HG03342 (cell line): ENCODE measurements around the gene CSNK2A2.

ENCODE experiments used
- ATAC-seq: cut with Tn5 transposase; IDR thresholded peaks from one replicate; pipeline ENCODE4 v1.9.1; 2021; ENCODE audit warnings: mild to moderate bottlenecking, moderate library complexity; ENCODE audit not compliant: unreplicated experiment

Gene CSNK2A2

GRCh38 chr16:58114827-58115825 lies 82.8 kb downstream of the CSNK2A2 start:
- ATAC-seq, result no peak

GRCh38 chr16:58111302-58111627 lies 86.6 kb downstream of the CSNK2A2 start:
- ATAC-seq, result no peak

DNA sequence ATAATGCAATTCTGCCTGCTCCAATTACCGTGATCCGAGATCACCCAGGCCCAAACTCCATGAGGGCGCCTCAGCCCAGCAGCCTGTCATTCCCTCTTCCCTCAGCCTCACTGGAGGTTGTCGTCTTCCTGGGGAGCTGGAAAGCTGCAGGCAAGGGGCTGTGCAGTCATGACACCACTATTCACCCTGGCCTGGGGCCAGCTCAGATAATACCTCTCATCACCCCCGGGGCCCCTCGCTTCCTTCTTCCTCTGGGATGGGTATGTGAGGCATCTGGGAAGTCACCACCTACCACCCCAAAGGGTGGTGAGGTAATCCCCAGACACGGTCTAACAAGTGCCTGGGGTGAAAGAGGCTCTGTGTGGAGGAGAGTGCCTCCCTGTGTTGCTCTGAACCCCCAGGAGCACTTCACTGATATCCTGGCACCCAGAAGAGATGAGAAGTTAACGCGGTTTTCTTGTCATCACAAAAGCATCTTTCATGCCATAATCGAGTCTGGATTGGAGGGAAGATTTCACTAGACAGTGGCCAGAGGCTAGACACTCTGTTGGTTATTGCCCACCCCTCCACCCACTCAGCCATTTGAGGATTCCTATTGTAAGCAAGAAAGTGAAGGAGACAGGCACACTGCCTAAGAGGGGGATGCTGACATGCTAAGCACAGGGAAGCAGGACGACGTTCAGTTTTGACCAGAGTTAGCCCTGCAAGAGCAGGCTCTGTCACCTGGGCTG lies 87.2 kb downstream of the CSNK2A2 start:
- ATAC-seq, result no peak

GRCh38 chr16:58109881-58110280 lies 88.0 kb downstream of the CSNK2A2 start:
- no peak for ATAC-seq

GRCh38 chr16:58109330-58109729 lies 88.6 kb downstream of the CSNK2A2 start:
- ATAC-seq, result no peak
